HEK293 (cell line): ENCODE data around the gene EIPR1.

Experiments
- CTCF ChIA-PET: fragments of 350-600 bp; formaldehyde crosslinking; extraction: SDS; loops from one replicate; lab custom pipeline; 2021; ENCODE audit warnings: antibody characterized with exemption; lab: Yijun Ruan, JAX
- POLR2A ChIA-PET: fragments of 300-600 bp; formaldehyde crosslinking; extraction: SDS; loops from one replicate; lab custom pipeline; 2020; ENCODE audit warnings: antibody characterized with exemption, inconsistent platforms; lab: Yijun Ruan, JAX
- H3K27ac ChIP-seq: fragments of 200-500 bp; sonication (Bioruptor generic); 2 replicates; pipeline ENCODE4 v1.5.1; 2014; ENCODE audit warnings: low read depth, low read length, control low read depth, inconsistent platforms; ENCODE audit errors: extremely low read depth
- H3K36me3 ChIP-seq, 2 experiments: fragments of 200-500 bp in 1 of 2; sonication (Bioruptor generic) in 1 of 2; 1 replicate in 1 of 2; 2 replicates in 1 of 2; pipeline ENCODE4 v1.5.1; 2014 to 2017; ENCODE audit warnings: inconsistent platforms in 2 of 2, low read length in 2 of 2; ENCODE audit not compliant: control insufficient read depth in 2 of 2, insufficient read depth in 1 of 2
- H3K4me1 ChIP-seq: fragments of 200-500 bp; sonication (Bioruptor generic); 2 replicates; pipeline ENCODE4 v1.5.1; 2014; ENCODE audit warnings: mild to moderate bottlenecking, low read length, inconsistent platforms; ENCODE audit not compliant: control insufficient read depth, insufficient read depth
- H3K4me3 ChIP-seq: 2 replicates; pipeline ENCODE4 v1.5.1; 2011; ENCODE audit warnings: low read depth, mild to moderate bottlenecking, control low read depth, low read length, moderate library complexity
- H3K9me3 ChIP-seq: fragments of 200-500 bp; sonication (Bioruptor generic); 2 replicates; pipeline ENCODE4 v1.5.1; 2014; ENCODE audit warnings: low read depth, low read length, inconsistent platforms; ENCODE audit not compliant: control insufficient read depth, insufficient read depth
- GLI4 ChIP-seq: fragments of 450-650 bp; formaldehyde crosslinking; IDR thresholded peaks from 2 replicates; pipeline ENCODE4 v1.5.1; 2016; ENCODE audit warnings: missing biosample characterization, missing genetic modification characterization
- KLF10 ChIP-seq: fragments of 450-650 bp; IDR thresholded peaks from 2 replicates; pipeline ENCODE4 v1.5.1; 2018; ENCODE audit warnings: missing biosample characterization, mild to moderate bottlenecking, missing genetic modification characterization
- MEIS1 ChIP-seq: sonication (generic); formaldehyde crosslinking; IDR thresholded peaks from 2 replicates; pipeline ENCODE4 v1.8.1; 2022; ENCODE audit warnings: missing genetic modification reagents, mild to moderate bottlenecking, borderline replicate concordance
- PRDM6 ChIP-seq: fragments of 450-650 bp; formaldehyde crosslinking; IDR thresholded peaks from 2 replicates; pipeline ENCODE4 v1.5.1; 2017; ENCODE audit warnings: missing biosample characterization, missing genetic modification characterization
- SETDB1 ChIP-seq: IDR thresholded peaks from one replicate; pipeline ENCODE4 v1.6.1; 2017; ENCODE audit warnings: mild to moderate bottlenecking, low read length, moderate library complexity, mixed read lengths; ENCODE audit not compliant: insufficient read length
- ZEB2 ChIP-seq: fragments of 450-650 bp; formaldehyde crosslinking; IDR thresholded peaks from 2 replicates; pipeline ENCODE4 v1.5.1; 2016; ENCODE audit warnings: missing biosample characterization, missing genetic modification characterization
- ZNF132 ChIP-seq: fragments of 450-650 bp; formaldehyde crosslinking; IDR thresholded peaks from 2 replicates; pipeline ENCODE4 v1.5.1; 2017; ENCODE audit warnings: missing biosample characterization, missing genetic modification characterization, borderline replicate concordance
- ZNF184 ChIP-seq: fragments of 450-650 bp; IDR thresholded peaks from 2 replicates; pipeline ENCODE4 v1.5.1; 2018; ENCODE audit warnings: missing biosample characterization, mild to moderate bottlenecking, missing genetic modification characterization
- ZNF280D ChIP-seq: fragments of 450-650 bp; formaldehyde crosslinking; IDR thresholded peaks from 2 replicates; pipeline ENCODE4 v1.5.1; 2016; ENCODE audit warnings: missing biosample characterization, missing genetic modification characterization
- ZNF366 ChIP-seq: fragments of 450-650 bp; formaldehyde crosslinking; conservative IDR thresholded peaks from 2 replicates; pipeline ENCODE4 v1.5.1; 2016; ENCODE audit warnings: missing biosample characterization, missing genetic modification characterization
- ZNF596 ChIP-seq: fragments of 450-650 bp; IDR thresholded peaks from 2 replicates; pipeline ENCODE4 v1.5.0; 2018; ENCODE audit warnings: missing biosample characterization, mild to moderate bottlenecking, missing genetic modification characterization, moderate library complexity
- ZNF600 ChIP-seq: fragments of 450-650 bp; formaldehyde crosslinking; IDR thresholded peaks from 2 replicates; pipeline ENCODE4 v1.5.1; 2016; ENCODE audit warnings: missing biosample characterization, missing genetic modification characterization
- ZNF645 ChIP-seq: fragments of 450-650 bp; formaldehyde crosslinking; IDR thresholded peaks from 2 replicates; pipeline ENCODE4; 2016; ENCODE audit warnings: missing biosample characterization, missing genetic modification characterization
- ZNF660 ChIP-seq: fragments of 450-650 bp; IDR thresholded peaks from 2 replicates; pipeline ENCODE4 v1.5.1; 2018; ENCODE audit warnings: missing biosample characterization, mild to moderate bottlenecking, missing genetic modification characterization
- ZNF692 ChIP-seq: fragments of 450-650 bp; formaldehyde crosslinking; IDR thresholded peaks from 2 replicates; pipeline ENCODE4 v1.5.1; 2016; ENCODE audit warnings: missing biosample characterization, missing genetic modification characterization
- ZNF792 ChIP-seq: fragments of 450-650 bp; formaldehyde crosslinking; IDR thresholded peaks from 2 replicates; pipeline ENCODE4 v1.5.1; 2016; ENCODE audit warnings: missing biosample characterization, missing genetic modification characterization

Gene EIPR1

GRCh38 chr2:3173031-3173430 is 204.6 kb downstream of the EIPR1 start (continued):
- no peak for TF ChIP-seq ZNF280D (tag by site-specific recombination)
- TF ChIP-seq, all 188 proteins: peak for 0

- POLR2A ChIA-PET, result no interaction called here
- TF ChIP-seq GLI4 (tag by site-specific recombination) (no peak), MEIS1 (no peak)
- CTCF ChIA-PET, result interaction anchor here (0.5 kb wide), 1 partner anchor 662 kb away, joined by 3 read pairs; no protein-coding TSS in a partner anchor
- no peaks in the 10 kb centered on the region for H3K9me3 ChIP-seq
- H3K27ac ChIP-seq, result no peak overlapping the region
- H3K4me1 ChIP-seq, result no peaks in the 10 kb centered on the region
- no peak overlapping the region for H3K4me3 ChIP-seq
- peaks cover 0 to 8% of the 10 kb centered on the region in 2 experiments; a peak in 1 of 3 replicates for H3K36me3 ChIP-seq
Measured at GRCh38 chr2:3172265-3172935, 205.2 kb downstream of the EIPR1 start.

- no peaks in the 10 kb centered on the region for H3K4me1 ChIP-seq
- ChIA-PET CTCF (interaction anchor here (0.5 kb wide), 1 partner anchor 663 kb away, joined by 3 read pairs; no protein-coding TSS in a partner anchor), POLR2A (no interaction called here)
- H3K4me3 ChIP-seq, result no peak overlapping the region
- H3K9me3 ChIP-seq, result no peaks in the 10 kb centered on the region
- H3K36me3 ChIP-seq, result peaks cover 0 to 8% of the 10 kb centered on the region in 2 experiments; a peak in 1 of 3 replicates
- H3K27ac ChIP-seq, result no peak overlapping the region
- TF ChIP-seq ZNF600 (tag by site-specific recombination) (no peak), ZNF692 (tag by site-specific recombination) (no peak), ZEB2 (no peak), ZNF660 (tag by site-specific recombination) (no peak), SETDB1 (no peak), ZNF792 (no peak), ZNF596 (tag by site-specific recombination) (no peak), PRDM6 (tag by site-specific recombination) (no peak), KLF10 (no peak), ZNF645 (no peak), ZNF132 (no peak), ZNF184 (tag by site-specific recombination) (no peak), ZNF366 (tag by site-specific recombination) (no peak)
Measured at GRCh38 chr2:3171564-3172264, 205.9 kb downstream of the EIPR1 start.
